ENCODE results near the gene PSMF1.

DNA sequence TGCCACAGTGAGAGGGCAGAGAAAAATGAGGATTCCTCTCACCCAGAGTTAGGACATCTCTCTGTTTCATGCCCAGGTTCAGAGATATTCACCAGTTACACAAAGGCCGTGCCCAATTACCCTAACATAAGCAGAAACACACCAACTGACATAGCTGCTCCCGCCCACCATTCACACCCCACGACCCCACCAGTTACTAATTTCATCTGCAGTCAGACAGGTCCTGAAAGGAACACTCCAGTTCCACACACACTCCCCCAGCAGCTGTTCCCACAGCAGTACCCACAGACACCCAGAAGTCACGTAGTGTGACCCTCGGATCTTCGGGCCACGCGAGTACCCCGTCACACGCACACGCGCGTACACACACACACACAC is 65.8 kb downstream of the PSMF1 start:
- no peak for TF ChIP-seq POLR2AphosphoS5 (IDR thresholded peaks at IDR 0.05; ENCODE audit: low read depth, low read length)
- TF ChIP-seq, protein P1, sequence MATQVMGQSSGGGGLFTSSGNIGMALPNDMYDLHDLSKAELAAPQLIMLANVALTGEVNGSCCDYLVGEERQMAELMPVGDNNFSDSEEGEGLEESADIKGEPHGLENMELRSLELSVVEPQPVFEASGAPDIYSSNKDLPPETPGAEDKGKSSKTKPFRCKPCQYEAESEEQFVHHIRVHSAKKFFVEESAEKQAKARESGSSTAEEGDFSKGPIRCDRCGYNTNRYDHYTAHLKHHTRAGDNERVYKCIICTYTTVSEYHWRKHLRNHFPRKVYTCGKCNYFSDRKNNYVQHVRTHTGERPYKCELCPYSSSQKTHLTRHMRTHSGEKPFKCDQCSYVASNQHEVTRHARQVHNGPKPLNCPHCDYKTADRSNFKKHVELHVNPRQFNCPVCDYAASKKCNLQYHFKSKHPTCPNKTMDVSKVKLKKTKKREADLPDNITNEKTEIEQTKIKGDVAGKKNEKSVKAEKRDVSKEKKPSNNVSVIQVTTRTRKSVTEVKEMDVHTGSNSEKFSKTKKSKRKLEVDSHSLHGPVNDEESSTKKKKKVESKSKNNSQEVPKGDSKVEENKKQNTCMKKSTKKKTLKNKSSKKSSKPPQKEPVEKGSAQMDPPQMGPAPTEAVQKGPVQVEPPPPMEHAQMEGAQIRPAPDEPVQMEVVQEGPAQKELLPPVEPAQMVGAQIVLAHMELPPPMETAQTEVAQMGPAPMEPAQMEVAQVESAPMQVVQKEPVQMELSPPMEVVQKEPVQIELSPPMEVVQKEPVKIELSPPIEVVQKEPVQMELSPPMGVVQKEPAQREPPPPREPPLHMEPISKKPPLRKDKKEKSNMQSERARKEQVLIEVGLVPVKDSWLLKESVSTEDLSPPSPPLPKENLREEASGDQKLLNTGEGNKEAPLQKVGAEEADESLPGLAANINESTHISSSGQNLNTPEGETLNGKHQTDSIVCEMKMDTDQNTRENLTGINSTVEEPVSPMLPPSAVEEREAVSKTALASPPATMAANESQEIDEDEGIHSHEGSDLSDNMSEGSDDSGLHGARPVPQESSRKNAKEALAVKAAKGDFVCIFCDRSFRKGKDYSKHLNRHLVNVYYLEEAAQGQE (IDR thresholded peaks at IDR 0.05; ENCODE audit: insufficient read depth in 1 of 2, low read depth in 2 of 2, low read length in 2 of 2): no peak
- TF ChIP-seq TAF1 (IDR thresholded peaks at IDR 0.05; ENCODE audit: borderline replicate concordance, insufficient read depth, low read length): no peak
- TF ChIP-seq SIN3A (IDR thresholded peaks at IDR 0.05; ENCODE audit: borderline replicate concordance, insufficient read depth, low read length): no peak
- no peak for TF ChIP-seq FOXP2 (optimal IDR thresholded peaks at IDR 0.05; ENCODE audit: borderline replicate concordance, extremely low read depth, extremely low read length, insufficient read depth)

All from PFSK-1 (cell line).